Measurements from ENCODE around the gene RASSF3.
A peak's percentile ranks its signal among the peaks of the same experiment; 100 is the strongest.
"Not testable (repeated sequence)": the region's sequence is repeated elsewhere in the genome, so short reads cannot be mapped to it uniquely, and the experiment has no call there.

RASSF3 gene

GRCh38 chr12:64608901-64609535 is 1.3 kb upstream of the RASSF3 start:
- ATAC-seq (replicated peaks; ENCODE audit: extremely low read depth, poor library complexity, severe bottlenecking) = peak; percentile 40
- DNase-seq (ENCODE audit: low spot score in 2 of 2) = peak; percentile 20 to 31
- no peaks in the 10 kb centered on the region for H3K27me3 Mint-ChIP-seq
- peak overlapping the region; percentile 98 for H3K4me3 Mint-ChIP-seq
- no peaks in the 10 kb centered on the region for H3K9me3 Mint-ChIP-seq
- H3K36me3 Mint-ChIP-seq (ENCODE audit: insufficient read depth) = peaks cover 31% of the 10 kb centered on the region
- peak overlapping the region; percentile 74 for H3K27ac Mint-ChIP-seq (ENCODE audit: low read depth)
- peaks cover 31% of the 10 kb centered on the region for H3K4me1 Mint-ChIP-seq

- no peaks in the 10 kb centered on the region for H3K27me3 Mint-ChIP-seq
- peak overlapping the region; percentile 74 for H3K27ac Mint-ChIP-seq (ENCODE audit: low read depth)
- peaks cover 36% of the 10 kb centered on the region for H3K36me3 Mint-ChIP-seq (ENCODE audit: insufficient read depth)
- DNase-seq (ENCODE audit: low spot score in 2 of 2) (no peak), ATAC-seq (replicated peaks; ENCODE audit: extremely low read depth, poor library complexity, severe bottlenecking) (peak; percentile 24)
- H3K4me1 Mint-ChIP-seq = peaks cover 31% of the 10 kb centered on the region
- no peaks in the 10 kb centered on the region for H3K9me3 Mint-ChIP-seq
- peak overlapping the region; percentile 98 for H3K4me3 Mint-ChIP-seq
These were observed 688 bp upstream of the RASSF3 start for GRCh38 chr12:64609536-64610078.

- DNase-seq (ENCODE audit: low spot score in 2 of 2) = peak; percentile 47 to 59
- Mint-ChIP-seq H3K4me3 (peak overlapping the region; percentile 98), H3K9me3 (no peaks in the 10 kb centered on the region), H3K36me3 (ENCODE audit: insufficient read depth) (peaks cover 47% of the 10 kb centered on the region), H3K27ac (ENCODE audit: low read depth) (peak overlapping the region; percentile 94), H3K27me3 (no peaks in the 10 kb centered on the region), H3K4me1 (peaks cover 42% of the 10 kb centered on the region)
- peak; percentile 53 for ATAC-seq (replicated peaks; ENCODE audit: extremely low read depth, poor library complexity, severe bottlenecking)
These were observed 505 bp downstream of the RASSF3 start for GRCh38 chr12:64610660-64611340.

- H3K36me3 Mint-ChIP-seq (ENCODE audit: insufficient read depth) = peaks cover 50% of the 10 kb centered on the region
These were observed 1.3 kb downstream of the RASSF3 start for GRCh38 chr12:64611341-64612284.

GRCh38 chr12:64612843-64613242 is 2.5 kb downstream of the RASSF3 start:
- Mint-ChIP-seq H3K4me3 (peak overlapping the region; percentile 98), H3K4me1 (peaks cover 54% of the 10 kb centered on the region), H3K27ac (ENCODE audit: low read depth) (peak overlapping the region; percentile 94)

More at GRCh38 chr12:64611341-64612284, 1.3 kb downstream of the RASSF3 start:
- no peaks in the 10 kb centered on the region for H3K27me3 Mint-ChIP-seq
- H3K4me1 Mint-ChIP-seq = peaks cover 50% of the 10 kb centered on the region
- H3K27ac Mint-ChIP-seq (ENCODE audit: low read depth) = peak overlapping the region; percentile 94
- no peaks in the 10 kb centered on the region for H3K9me3 Mint-ChIP-seq
- DNase-seq (ENCODE audit: low spot score in 2 of 2) = peak in 1 of 2 donors; percentile 12
- peak overlapping the region; percentile 98 for H3K4me3 Mint-ChIP-seq
- ATAC-seq (replicated peaks; ENCODE audit: extremely low read depth, poor library complexity, severe bottlenecking) = no peak

GRCh38 chr12:64613775-64614398 is 3.6 kb downstream of the RASSF3 start:
- not testable (repeated sequence) for H3K9me3 Mint-ChIP-seq; ATAC-seq (replicated peaks; ENCODE audit: extremely low read depth, poor library complexity, severe bottlenecking); DNase-seq (ENCODE audit: low spot score in 2 of 2); H3K4me3 Mint-ChIP-seq; H3K27me3 Mint-ChIP-seq
- peak overlapping the region; percentile 94 for H3K27ac Mint-ChIP-seq (ENCODE audit: low read depth)
- peaks cover 56% of the 10 kb centered on the region for H3K36me3 Mint-ChIP-seq (ENCODE audit: insufficient read depth)
- H3K4me1 Mint-ChIP-seq = peaks cover 48% of the 10 kb centered on the region

More at GRCh38 chr12:64612843-64613242, 2.5 kb downstream of the RASSF3 start:
- no peaks in the 10 kb centered on the region for H3K27me3 Mint-ChIP-seq
- no peaks in the 10 kb centered on the region for H3K9me3 Mint-ChIP-seq
- no peak for DNase-seq (ENCODE audit: low spot score in 2 of 2)
- peaks cover 54% of the 10 kb centered on the region for H3K36me3 Mint-ChIP-seq (ENCODE audit: insufficient read depth)
- ATAC-seq (replicated peaks; ENCODE audit: extremely low read depth, poor library complexity, severe bottlenecking) = no peak

- Mint-ChIP-seq H3K4me1 (peaks cover 52% of the 10 kb centered on the region), H3K9me3 (no peaks in the 10 kb centered on the region), H3K36me3 (ENCODE audit: insufficient read depth) (peaks cover 45% of the 10 kb centered on the region), H3K27me3 (no peaks in the 10 kb centered on the region), H3K4me3 (no peak overlapping the region), H3K27ac (ENCODE audit: low read depth) (peak overlapping the region; percentile 14)
- ATAC-seq (replicated peaks; ENCODE audit: extremely low read depth, poor library complexity, severe bottlenecking) (no peak), DNase-seq (ENCODE audit: low spot score in 2 of 2) (no peak)
These were observed 5.9 kb downstream of the RASSF3 start for GRCh38 chr12:64616201-64616600.

GRCh38 chr12:64618953-64619590 is 8.8 kb downstream of the RASSF3 start:
- Mint-ChIP-seq H3K9me3 (no peaks in the 10 kb centered on the region), H3K4me1 (peaks cover 41% of the 10 kb centered on the region), H3K4me3 (peak overlapping the region; percentile 25)

GRCh38 chr12:64621257-64621942 is 11.1 kb downstream of the RASSF3 start:
- H3K4me3 Mint-ChIP-seq = no peak overlapping the region
- peaks cover 39% of the 10 kb centered on the region for H3K4me1 Mint-ChIP-seq
- H3K27me3 Mint-ChIP-seq = no peaks in the 10 kb centered on the region
- H3K9me3 Mint-ChIP-seq = no peaks in the 10 kb centered on the region
- H3K36me3 Mint-ChIP-seq (ENCODE audit: insufficient read depth) = peaks cover 11% of the 10 kb centered on the region
- ATAC-seq (replicated peaks; ENCODE audit: extremely low read depth, poor library complexity, severe bottlenecking) = no peak
- H3K27ac Mint-ChIP-seq (ENCODE audit: low read depth) = no peak overlapping the region
- no peak for DNase-seq (ENCODE audit: low spot score in 2 of 2)

More at GRCh38 chr12:64618953-64619590, 8.8 kb downstream of the RASSF3 start:
- no peaks in the 10 kb centered on the region for H3K27me3 Mint-ChIP-seq
- ATAC-seq (replicated peaks; ENCODE audit: extremely low read depth, poor library complexity, severe bottlenecking) (peak; percentile 28), DNase-seq (ENCODE audit: low spot score in 2 of 2) (no peak)
- H3K27ac Mint-ChIP-seq (ENCODE audit: low read depth) = peak overlapping the region; percentile 74
- peaks cover 29% of the 10 kb centered on the region for H3K36me3 Mint-ChIP-seq (ENCODE audit: insufficient read depth)

- H3K4me3 Mint-ChIP-seq = no peak overlapping the region
- H3K27ac Mint-ChIP-seq (ENCODE audit: low read depth) = no peak overlapping the region
- no peaks in the 10 kb centered on the region for H3K9me3 Mint-ChIP-seq
- H3K27me3 Mint-ChIP-seq = no peaks in the 10 kb centered on the region
- peaks cover 45% of the 10 kb centered on the region for H3K4me1 Mint-ChIP-seq
- DNase-seq (ENCODE audit: low spot score in 2 of 2) = no peak
- H3K36me3 Mint-ChIP-seq (ENCODE audit: insufficient read depth) = peaks cover 14% of the 10 kb centered on the region
- no peak for ATAC-seq (replicated peaks; ENCODE audit: extremely low read depth, poor library complexity, severe bottlenecking)
These were observed 13.7 kb downstream of the RASSF3 start for GRCh38 chr12:64624035-64624434.
